GM19328 (cell line): Measurements from ENCODE around the gene SH2D1B.
"Not testable (repeated sequence)": the region's sequence is repeated elsewhere in the genome, so short reads cannot be mapped to it uniquely, and the experiment has no call there.

ENCODE experiments used
- ATAC-seq: cut with Tn5 transposase; IDR thresholded peaks from one replicate; pipeline ENCODE4 v1.9.1; 2021; ENCODE audit warnings: mild to moderate bottlenecking, moderate library complexity; ENCODE audit not compliant: unreplicated experiment

Gene SH2D1B

DNA sequence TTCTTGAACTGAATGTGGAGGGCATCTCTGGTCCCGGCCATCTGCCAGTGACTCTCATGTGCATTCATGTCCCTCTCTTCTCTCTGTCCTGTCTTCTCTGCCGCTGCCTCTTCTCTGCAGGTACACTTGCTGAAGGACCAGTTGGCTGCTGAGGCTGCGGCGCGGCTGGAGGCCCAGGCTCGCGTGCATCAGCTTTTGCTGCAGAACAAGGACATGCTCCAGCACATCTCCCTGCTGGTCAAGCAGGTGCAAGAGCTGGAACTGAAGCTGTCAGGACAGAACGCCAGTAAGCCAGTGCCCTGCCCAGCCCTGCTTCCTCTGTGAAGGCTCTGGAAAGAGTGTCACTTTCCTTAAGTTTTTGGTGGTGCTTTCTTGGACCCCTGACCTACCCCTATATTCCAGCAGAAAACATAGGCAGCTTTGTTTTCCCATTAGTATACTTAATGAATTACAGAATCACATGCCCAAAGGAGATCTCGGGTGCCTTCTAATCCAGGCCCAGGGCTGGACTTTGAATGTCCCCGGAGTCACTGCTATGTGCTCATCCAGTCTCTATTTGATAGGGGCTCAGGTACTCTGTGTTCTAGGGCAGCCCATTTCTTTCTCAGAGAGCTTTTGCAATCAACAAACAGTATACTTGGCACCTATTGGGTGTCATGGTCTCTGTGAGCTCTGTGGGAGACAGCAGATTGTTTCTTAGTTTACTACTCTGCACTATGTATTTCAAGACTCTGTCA, 46.5 kb downstream of the SH2D1B start:
- ATAC-seq: no peak

DNA sequence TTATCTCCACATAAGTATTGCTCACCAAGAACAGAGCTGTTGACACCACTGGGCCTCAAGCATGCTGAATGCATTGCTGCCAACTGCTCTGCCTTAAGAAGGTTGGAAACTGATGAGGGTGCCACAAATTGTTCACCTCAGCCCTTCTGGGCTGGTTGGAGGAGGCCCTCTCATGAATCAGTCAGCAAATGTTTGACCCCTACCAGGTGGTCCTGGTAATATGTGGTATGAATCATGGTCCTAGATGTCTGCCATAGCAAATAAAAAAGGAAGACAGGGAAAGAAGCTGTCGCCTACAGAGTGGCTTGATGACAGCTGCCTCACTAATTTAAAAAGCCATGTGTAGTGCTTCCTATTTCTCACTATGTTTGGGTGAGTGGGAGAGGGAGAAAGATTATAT, 47.4 kb downstream of the SH2D1B start:
- ATAC-seq: no peak

DNA sequence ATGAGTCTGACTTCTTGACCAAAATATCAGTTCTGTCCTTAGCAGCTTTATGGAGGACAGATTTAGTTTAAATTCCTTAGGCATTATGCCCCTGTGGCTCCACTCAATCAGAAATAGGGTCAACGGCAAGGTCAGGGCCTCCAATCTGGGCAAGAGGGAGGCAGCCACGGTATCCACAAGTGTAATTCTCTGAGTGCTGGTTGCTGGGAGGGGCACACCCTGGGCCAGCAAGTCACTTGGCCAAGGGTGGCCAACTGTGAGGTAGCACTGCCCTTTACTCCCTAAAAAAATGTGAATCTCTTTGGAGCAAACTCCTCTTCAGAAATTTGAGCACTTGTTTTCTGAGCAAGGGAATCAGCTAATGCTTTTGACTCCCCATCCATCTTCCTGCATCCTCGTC, 48.1 kb downstream of the SH2D1B start:
- ATAC-seq: no peak

DNA sequence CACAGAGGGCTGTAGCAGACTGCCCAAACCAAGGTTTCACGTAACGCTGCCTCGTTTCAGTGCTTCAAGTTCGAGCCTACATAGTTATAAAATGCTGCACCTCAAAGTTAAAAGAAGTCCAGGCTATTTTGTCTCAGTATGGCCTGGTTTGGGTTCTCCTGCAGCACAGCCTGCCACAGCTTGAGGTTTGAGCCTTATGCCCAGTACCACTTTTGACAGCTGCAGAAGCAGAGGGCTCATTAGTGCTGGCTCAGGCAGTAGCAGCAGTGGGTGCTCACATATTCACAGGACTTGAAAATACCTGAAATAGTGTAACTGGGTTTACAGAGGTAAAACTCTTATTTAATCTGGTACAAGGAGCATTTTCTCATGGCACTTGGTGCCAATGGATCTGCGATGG, 50.6 kb downstream of the SH2D1B start:
- ATAC-seq: no peak

DNA sequence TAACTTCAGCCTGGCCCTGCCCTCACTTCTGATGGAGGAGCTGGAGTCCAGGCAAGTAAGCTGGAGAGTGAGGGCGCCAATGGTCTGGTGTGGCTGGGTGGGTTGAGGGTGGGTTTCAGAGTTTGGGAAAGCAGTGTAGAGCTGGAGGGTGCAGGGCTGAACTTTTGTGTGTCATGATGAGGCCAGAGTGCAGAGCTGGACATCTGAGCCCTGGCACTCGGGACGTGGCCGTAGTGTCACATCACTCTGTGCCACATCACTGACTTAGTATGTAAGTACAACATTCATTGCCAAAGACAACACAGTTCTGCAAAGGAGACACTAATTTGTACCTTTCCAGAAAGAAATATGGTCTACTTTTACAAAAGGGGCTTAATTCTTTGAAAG, 51.1 kb downstream of the SH2D1B start:
- no peak for ATAC-seq

DNA sequence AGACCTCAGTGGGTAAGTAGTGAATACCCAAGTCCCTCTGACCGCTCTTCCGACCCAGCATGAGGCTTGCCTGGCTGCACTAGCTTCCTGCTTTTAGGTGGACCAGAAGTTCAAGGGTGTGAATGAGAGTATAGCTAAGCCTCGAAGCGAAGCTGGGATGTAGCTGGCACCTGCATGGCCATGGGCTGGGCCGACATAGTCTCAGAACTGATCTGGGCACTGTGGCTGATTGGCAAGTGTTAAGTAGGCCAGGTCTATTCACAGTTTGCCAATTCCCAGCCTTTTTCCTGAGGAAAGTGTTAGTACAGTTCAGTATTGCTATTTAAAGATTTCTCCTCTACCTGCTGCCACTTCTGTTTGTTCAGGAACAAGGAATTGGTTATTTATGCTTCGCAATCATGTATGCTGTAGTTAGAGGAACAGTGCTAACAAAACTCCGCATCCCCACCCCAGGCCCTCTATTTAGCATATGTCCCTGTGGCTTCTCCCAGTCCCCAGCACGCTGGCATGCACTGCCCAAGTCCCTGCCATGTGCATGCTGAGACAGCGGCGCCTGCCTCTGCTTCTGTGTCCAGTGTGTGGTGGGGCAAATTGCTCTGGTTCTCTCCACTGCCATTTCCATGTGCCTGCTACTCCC, 51.6 kb downstream of the SH2D1B start:
- ATAC-seq: no peak

DNA sequence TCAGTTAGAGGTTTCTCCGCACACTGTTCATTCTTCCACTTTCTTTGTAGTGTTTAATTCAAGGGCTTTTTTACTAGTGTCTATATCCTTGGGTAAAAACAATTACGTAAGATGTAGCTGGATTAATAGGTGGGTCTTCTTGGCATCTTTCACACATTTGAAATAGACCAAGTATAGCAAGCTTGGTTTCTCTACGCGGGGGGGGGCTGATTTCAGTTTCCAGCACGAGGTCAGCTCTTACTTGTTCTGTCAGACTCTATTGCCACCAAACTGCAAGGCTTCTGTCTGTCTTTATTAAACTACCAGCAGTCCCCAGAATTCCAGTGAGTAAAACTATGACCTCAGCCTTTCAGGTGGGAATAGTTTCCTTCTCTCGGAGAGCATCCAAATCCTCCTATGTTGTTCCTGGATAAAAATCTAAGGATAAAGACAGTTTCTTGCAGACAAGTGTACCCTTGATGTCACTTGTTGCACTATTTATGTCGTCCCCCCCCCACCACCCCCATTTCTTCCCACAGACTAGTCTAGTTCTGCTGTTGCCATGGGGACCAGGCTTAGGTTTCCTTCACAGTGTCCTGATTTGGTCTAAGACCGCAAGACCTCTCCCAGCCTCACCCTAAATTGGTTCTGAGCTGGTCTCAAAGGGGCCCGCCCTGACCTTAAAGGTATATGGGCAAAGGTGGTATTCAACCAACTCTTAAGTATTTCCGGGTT, 52.3 kb downstream of the SH2D1B start:
- ATAC-seq: no peak

DNA sequence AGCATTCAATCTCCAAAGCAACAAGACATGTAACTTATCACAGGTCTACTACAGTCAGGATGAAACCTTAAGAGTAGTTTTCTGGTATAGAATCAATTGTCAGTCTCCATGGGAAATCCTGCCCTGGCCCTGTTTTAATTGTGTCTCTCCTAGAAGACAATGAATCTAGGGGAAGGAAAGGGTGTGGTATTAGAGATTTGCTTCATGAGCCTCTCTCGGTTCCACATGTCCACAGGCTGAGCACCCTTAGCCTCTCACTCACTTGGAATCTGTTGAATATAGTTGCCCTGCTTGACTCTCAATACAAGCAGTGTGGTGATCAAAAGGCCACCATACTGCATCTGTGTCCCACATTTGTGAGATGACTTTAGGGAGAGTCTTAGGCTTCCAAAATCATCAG, 53.0 kb downstream of the SH2D1B start:
- ATAC-seq: no peak

DNA sequence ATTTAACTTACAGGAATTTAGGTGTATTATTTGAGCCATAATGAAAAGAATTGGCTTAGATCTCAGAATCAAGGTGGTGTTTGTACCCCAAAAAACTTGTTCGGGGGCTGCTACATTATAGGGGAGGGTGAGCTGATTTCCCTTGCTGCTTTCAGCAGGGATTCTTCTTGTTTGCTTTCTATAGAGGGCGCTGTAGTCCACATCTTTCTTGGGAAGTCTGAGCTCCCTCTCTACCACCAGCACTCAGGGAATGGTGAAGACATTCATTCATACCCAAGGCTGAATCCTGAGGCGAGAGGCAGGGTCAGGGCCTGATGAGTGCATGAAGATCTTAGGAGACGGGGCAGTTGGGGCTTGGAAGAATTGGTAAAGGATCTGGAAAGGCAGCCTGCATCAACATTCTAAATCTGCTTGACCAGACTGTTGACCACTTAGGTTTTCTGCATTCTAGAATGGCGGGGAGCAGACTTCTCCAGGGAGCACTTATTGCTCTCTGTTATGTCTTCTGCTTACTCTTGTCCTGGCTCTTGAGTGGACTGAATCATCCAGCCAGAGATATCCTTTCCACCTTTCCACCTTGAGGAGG, 54.2 kb downstream of the SH2D1B start:
- no peak for ATAC-seq

DNA sequence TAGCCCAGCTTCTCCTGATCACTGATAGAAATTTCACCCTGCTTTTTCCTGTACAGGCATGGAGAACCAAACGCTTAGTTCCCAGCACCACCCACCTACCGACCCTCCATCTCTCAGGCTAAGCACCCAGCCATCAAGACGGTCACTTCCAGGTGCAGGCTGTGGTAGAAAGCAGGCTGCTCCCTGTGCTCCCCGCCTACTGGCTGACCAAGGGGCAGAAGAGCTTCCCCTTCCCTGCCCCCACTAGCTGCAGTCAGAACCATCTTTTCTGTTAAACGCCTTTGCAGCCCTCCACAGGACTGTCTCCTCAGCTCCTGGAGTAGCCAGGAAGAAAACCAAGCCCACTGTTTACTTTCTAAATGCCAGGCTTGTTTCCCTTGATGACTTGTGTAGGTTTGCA, 58.2 kb downstream of the SH2D1B start:
- no peak for ATAC-seq

DNA sequence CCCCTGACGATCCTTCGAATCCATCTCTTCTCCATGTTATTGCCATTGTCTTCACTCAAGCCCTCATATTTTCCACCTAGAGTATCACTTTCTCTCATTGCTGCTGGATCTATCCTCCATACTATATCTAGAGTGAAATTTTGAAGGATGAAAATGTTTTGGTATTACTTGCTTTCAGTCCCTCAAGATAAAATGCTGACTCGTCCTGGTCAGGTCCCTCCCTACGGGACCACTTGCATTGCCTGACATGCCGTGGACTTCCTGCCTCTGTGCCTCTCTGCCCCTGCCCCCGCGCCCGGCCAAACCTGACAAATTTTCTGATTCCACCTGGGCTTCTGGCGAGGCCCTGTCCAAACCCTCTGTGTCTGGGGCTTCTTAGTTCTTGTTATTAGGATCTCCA, 58.9 kb downstream of the SH2D1B start:
- no peak for ATAC-seq

DNA sequence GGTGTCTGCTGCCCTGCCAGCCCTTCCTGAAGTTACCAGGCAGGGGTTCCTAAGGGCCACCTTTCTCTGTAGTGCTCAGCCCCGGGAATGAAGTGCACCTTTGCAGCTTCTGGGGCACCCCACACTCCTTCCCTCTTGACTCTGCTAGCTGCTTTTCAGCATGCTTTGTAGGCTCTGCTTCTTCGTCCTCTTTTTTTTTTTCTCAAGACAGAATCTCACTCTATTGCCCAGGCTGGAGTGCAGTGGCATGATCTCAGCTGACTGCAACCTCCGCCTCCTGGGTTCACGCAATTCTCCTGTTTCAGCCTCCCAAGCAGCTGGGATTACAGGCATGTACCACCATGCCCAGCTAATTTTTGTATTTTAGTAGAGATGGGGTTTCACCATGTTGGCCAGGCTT, 60.1 kb downstream of the SH2D1B start:
- not testable (repeated sequence) for ATAC-seq

DNA sequence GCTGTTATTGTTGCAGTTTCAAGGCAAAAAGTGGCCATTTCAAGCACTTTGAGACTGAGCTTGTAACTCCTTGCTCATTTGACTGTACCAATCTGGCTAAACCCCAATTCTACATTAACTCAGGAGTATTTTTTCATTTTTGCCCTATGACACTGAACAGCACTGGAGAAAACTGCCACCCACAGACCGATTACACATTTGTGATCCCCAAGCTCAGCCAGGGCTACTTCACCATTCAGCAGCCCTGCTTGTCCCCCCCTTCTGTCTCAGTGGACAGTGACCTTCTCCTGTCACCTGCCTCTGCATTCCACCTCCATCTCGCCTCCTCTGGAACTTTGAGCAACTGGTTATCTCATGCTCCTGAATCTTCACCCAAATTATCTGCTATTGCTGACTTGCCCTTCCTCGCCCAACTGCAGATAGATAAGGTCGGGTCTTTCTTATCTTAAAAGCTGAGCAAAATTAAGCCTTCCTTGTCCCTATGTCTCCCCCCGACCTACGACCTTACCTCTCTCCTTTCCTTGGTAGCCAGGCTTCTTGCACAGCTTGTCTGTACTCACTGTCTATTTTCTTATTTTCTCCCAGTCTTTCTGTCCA, 60.6 kb downstream of the SH2D1B start:
- no peak for ATAC-seq

DNA sequence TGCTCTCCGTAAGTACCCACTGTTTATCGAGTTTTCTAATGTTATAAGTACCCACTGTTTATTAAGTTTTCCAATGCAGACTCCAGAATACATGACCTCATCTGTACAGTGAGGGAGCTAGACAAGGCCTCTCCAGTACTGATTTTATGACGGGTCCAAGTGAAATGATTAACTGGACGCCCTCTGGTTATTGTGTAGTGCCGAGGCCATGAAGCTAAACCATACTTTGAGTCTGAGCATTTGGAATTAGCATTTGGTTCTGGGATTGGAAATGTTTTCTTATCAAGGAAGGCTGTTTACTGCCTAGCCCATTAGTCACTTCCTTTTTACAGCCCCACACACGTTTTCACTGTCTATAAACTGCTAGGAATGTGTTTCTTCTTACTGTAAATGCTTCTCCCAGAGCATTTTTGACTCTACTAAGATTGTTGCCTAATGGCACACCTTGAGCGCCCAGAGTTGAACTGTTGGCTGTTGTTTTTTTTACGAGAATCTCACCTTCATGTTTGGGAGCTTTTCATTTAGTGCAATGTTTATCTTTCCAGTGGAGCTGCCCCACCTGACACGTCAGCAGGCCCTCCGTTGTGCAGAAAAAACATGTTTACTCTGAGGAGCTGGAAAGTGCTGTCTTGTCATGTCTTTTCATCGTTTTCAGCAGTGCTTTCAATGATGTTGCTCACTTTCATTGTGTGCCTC, 62.2 kb downstream of the SH2D1B start:
- no peak for ATAC-seq

DNA sequence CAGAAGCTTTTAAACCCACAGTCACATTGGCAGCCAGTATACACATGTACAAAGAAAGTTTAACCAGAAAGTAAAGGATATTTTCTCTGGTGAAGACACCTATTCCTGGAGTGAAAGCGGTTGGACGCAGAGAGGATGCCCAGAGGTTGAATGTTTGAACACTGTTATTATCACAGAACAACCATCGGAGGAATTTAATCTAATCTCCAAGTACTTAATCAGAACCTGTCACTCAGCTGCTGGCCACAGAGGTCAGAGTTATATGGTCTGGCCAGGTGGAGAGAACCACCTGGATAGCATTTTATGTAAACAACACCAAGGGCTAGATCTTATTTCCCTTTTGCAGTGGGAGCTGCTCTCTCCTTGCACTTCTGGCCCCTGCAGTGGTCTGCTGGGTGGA, 64.7 kb downstream of the SH2D1B start:
- no peak for ATAC-seq
